T-helper 1 cell treated with Interleukin-12 subunit alpha and Interleukin-12 subunit beta and Interleukin-4 antibody, amounts not matched to agents 30 ng/mL and 1 ng/mL, for 36 hours (primary cell): ENCODE results near the gene TRIM38. TPM values are rescaled to one million over a fixed set of nuclear protein-coding genes. Genes with fewer than 3 reads are reported as not detected.
"Not testable (repeated sequence)": the region's sequence is repeated elsewhere in the genome, so short reads cannot be mapped to it uniquely, and the experiment has no call there.

Source experiments
- intact Hi-C: fragments of 100-400 bp; cut with micrococcal nuclease; formaldehyde crosslinking; loops from one replicate; pipeline ENCODE4 v1.15.1; 2024
- total RNA-seq: library from RNA; stranded (reverse); gene quantifications from 2 replicates; pipeline ENCODE4 v1.2.3, GENCODE V29; 2022

The TRIM38 gene
- total RNA-seq, 1 donor from 2014 or later: 29.4 TPM

GRCh38 chr6:25942561-25943147 lies 19.9 kb upstream of the TRIM38 start:
- intact Hi-C loops: loop anchor here (1.0 to 5.0 kb wide), 7 partner anchors 60 to 720 kb away; no protein-coding TSS in a partner anchor

- intact Hi-C loops: loop anchor here (2.0 to 5.0 kb wide), 5 partner anchors 17 to 721 kb away; no protein-coding TSS in a partner anchor
These were observed 18.7 kb upstream of the TRIM38 start for GRCh38 chr6:25943887-25944286.

- intact Hi-C loops: loop anchor here (1.0 to 5.0 kb wide), 5 partner anchors 17 to 388 kb away; partner anchors contain the start of gene TRIM38
These were observed 17.7 kb upstream of the TRIM38 start for GRCh38 chr6:25944688-25945574.

- intact Hi-C loops: loop anchor here (1.0 to 2.0 kb wide), 4 partner anchors 17 to 389 kb away; partner anchors contain the start of gene TRIM38
These were observed 16.9 kb upstream of the TRIM38 start for GRCh38 chr6:25945738-25946137.

GRCh38 chr6:25946631-25947030 lies 16.0 kb upstream of the TRIM38 start:
- intact Hi-C loops: no loop called here

GRCh38 chr6:25947492-25947891 lies 15.1 kb upstream of the TRIM38 start:
- intact Hi-C loops: not testable (repeated sequence)

- intact Hi-C loops: no loop called here
These were observed 12.9 kb upstream of the TRIM38 start for GRCh38 chr6:25949695-25950094.

- intact Hi-C loops: no loop called here
These were observed 12.3 kb upstream of the TRIM38 start for GRCh38 chr6:25950297-25950696.

GRCh38 chr6:25951296-25952032 lies 11.1 kb upstream of the TRIM38 start:
- intact Hi-C loops: no loop called here

GRCh38 chr6:25952535-25952934 lies 10.1 kb upstream of the TRIM38 start:
- intact Hi-C loops: no loop called here

GRCh38 chr6:25953733-25954132 lies 8.9 kb upstream of the TRIM38 start:
- intact Hi-C loops: no loop called here

GRCh38 chr6:25954756-25955155 lies 7.8 kb upstream of the TRIM38 start:
- intact Hi-C loops: no loop called here

GRCh38 chr6:25956226-25956625 lies 6.4 kb upstream of the TRIM38 start:
- intact Hi-C loops: no loop called here

GRCh38 chr6:25958700-25959162 lies 3.9 kb upstream of the TRIM38 start:
- intact Hi-C loops: no loop called here

- intact Hi-C loops: loop anchor here (5.0 kb wide), 2 partner anchors 683 to 823 kb away; partner anchors contain the start of gene CARMIL1
These were observed 2.6 kb upstream of the TRIM38 start for GRCh38 chr6:25959890-25960536.

GRCh38 chr6:25960734-25961133 lies 1.9 kb upstream of the TRIM38 start:
- intact Hi-C loops: loop anchor here (5.0 kb wide), 2 partner anchors 683 to 823 kb away; partner anchors contain the start of gene CARMIL1

- intact Hi-C loops: loop anchor here (1.0 to 5.0 kb wide), 7 partner anchors 16 to 1240 kb away; partner anchors contain the start of gene CARMIL1
These were observed 918 bp upstream of the TRIM38 start for GRCh38 chr6:25961619-25962148.

GRCh38 chr6:25963426-25964123 lies 973 bp downstream of the TRIM38 start:
- intact Hi-C loops: loop anchor here (5.0 kb wide), 2 partner anchors 686 to 826 kb away; partner anchors contain the start of gene CARMIL1

GRCh38 chr6:25965058-25965457 lies 2.5 kb downstream of the TRIM38 start:
- intact Hi-C loops: no loop called here

GRCh38 chr6:25966711-25967110 lies 4.1 kb downstream of the TRIM38 start:
- intact Hi-C loops: no loop called here
